Measurements from ENCODE around the gene PKD2.

The PKD2 gene

GRCh38 chr4:88007304-88008121, at the start of gene PKD2:
TSS of gene PKD2 (plus strand) at chr4:88007635. CDS start at chr4:88007734, 99 bp downstream.
- DNase-seq = peak; percentile 66

GRCh38 chr4:87961993-87962392, 45.4 kb upstream of the PKD2 start:
- no peak for DNase-seq

GRCh38 chr4:87962398-87963146, 44.9 kb upstream of the PKD2 start:
- no peak for DNase-seq

- DNase-seq = no peak
These were observed 41.9 kb upstream of the PKD2 start for GRCh38 chr4:87965501-87965975.

- DNase-seq = no peak
These were observed 41.3 kb upstream of the PKD2 start for GRCh38 chr4:87966095-87966496.

- no peak for DNase-seq
These were observed 40.2 kb upstream of the PKD2 start for GRCh38 chr4:87967193-87967592.

- no peak for DNase-seq
These were observed 37.3 kb upstream of the PKD2 start for GRCh38 chr4:87970121-87970520.

- no peak for DNase-seq
These were observed 35.6 kb upstream of the PKD2 start for GRCh38 chr4:87971866-87972265.

GRCh38 chr4:87973283-87974169, 33.9 kb upstream of the PKD2 start:
- DNase-seq = peak; percentile 25

GRCh38 chr4:87974856-87975462, 32.5 kb upstream of the PKD2 start:
- DNase-seq = peak; percentile 41

GRCh38 chr4:87975466-87975865, 32.0 kb upstream of the PKD2 start, which contains the start of gene SPP1:
TSS of gene SPP1 (plus strand) at chr4:87975714. CDS start at chr4:87976896, 1,182 bp downstream.
- peak; percentile 79 for DNase-seq

- DNase-seq = no peak
These were observed 29.7 kb upstream of the PKD2 start for GRCh38 chr4:87977521-87978278.

- DNase-seq = no peak
These were observed 28.8 kb upstream of the PKD2 start for GRCh38 chr4:87978681-87979080.

GRCh38 chr4:87979810-87980209, 27.6 kb upstream of the PKD2 start:
- no peak for DNase-seq

- DNase-seq = no peak
These were observed 25.9 kb upstream of the PKD2 start for GRCh38 chr4:87981486-87981885.

- no peak for DNase-seq
These were observed 25.4 kb upstream of the PKD2 start for GRCh38 chr4:87982036-87982435.

GRCh38 chr4:87982446-87983010, 24.9 kb upstream of the PKD2 start:
- DNase-seq = no peak

GRCh38 chr4:87983996-87984395, 23.4 kb upstream of the PKD2 start:
- DNase-seq = no peak

- DNase-seq = peak; percentile 52
These were observed 22.1 kb upstream of the PKD2 start for GRCh38 chr4:87985097-87985886.

GRCh38 chr4:87985887-87986200, 21.6 kb upstream of the PKD2 start:
- DNase-seq = no peak

- no peak for DNase-seq
These were observed 20.9 kb upstream of the PKD2 start for GRCh38 chr4:87986508-87986907.
